GM18517 (cell line): ENCODE measurements around the gene LHX1.

Source experiments
- ATAC-seq: cut with Tn5 transposase; IDR thresholded peaks from one replicate; pipeline ENCODE4 v1.9.1; 2021; ENCODE audit warnings: mild to moderate bottlenecking, moderate library complexity; ENCODE audit not compliant: unreplicated experiment

The LHX1 gene

DNA sequence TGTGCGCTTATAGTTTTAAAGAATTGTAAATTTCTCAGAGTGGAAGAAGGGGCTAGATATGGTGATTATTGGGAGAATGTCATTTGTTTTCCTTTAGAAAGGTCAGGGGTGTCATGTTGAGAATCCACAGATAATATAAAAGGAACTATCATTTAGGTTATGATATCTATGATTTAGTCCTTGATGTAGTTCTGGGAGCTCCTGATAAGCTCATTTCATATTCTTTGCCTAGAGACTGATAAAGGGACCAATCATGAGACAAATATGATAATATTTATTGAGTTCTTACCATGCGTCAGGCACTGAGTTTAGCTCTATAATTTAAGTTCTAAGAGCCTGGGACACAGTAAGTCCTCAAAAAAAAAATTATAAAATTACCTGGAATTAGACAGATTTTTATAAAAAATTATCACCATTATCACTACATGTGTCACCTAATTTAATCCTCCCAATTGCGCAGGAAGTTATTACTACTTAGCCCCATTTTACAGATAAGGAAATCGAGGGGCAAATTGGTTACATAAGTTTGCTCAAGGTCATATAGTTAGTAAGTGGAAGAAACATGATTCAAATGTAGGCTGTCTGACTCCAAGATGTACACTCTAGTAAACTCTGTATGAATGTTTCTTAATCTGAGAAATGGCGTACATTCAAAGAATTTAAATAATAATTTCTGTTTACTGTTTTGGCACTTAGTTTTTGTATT, 14.0 kb downstream of the LHX1 start:
- no peak for ATAC-seq

- no peak for ATAC-seq
Measured at GRCh38 chr17:36971508-36971907, 34.2 kb downstream of the LHX1 start.

- ATAC-seq, result no peak
Measured at GRCh38 chr17:36972186-36972700, 35.0 kb downstream of the LHX1 start.

- ATAC-seq, result no peak
Measured at GRCh38 chr17:36972905-36973304, 35.6 kb downstream of the LHX1 start.

DNA sequence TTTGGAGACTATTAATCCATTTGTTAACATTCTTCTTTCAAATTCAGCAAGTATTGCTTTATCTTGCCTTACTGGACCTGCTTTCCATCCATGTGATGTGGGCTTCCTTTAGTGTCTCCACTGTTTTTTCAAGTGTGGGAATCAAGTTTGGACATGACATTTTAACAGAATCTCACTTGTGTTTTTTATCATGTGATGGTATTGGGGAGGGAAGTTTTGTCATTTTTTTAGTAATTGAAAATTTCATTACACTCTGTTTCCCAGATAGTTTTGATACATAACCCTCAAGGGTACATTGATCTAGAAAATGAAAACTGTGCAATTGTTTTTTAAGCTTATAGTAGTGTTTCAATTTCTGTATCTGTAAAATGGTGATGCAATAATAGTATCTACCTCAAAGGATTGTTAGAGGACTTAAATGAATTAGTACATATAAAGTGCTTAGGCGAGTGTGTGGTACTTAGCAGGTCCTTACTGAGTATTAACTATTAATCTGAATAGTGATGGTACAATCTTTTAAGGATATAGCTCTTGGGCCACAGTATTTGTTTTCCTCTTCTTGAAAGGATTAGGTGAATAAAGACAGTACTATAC, 38.7 kb downstream of the LHX1 start:
- no peak for ATAC-seq

DNA sequence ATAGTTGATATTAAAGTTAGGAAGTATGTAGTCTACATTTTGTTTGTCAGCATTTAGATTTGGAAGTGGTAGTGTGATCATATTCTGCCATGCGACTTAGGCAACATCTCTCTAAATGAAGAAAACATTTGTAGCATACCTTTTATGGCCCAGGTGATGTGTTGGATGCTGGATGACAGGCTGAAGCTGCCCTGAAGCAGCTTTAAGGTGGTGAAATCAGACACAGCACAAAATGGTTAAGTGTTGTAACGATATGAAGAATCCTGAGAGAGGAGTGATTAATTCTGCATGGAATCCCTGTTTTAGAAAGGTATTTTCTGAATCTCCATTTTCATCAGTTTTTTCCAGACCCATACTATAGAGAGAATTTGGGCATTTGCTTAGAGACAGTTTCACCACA, 39.8 kb downstream of the LHX1 start:
- no peak for ATAC-seq

GRCh38 chr17:36977568-36977967, 40.3 kb downstream of the LHX1 start:
- ATAC-seq, result no peak

- no peak for ATAC-seq
Measured at GRCh38 chr17:36978810-36979564, 41.7 kb downstream of the LHX1 start.

- no peak for ATAC-seq
Measured at GRCh38 chr17:36979565-36979941, 42.3 kb downstream of the LHX1 start.

GRCh38 chr17:36980280-36980761, 43.0 kb downstream of the LHX1 start:
- no peak for ATAC-seq

- no peak for ATAC-seq
Measured at GRCh38 chr17:36983618-36984017, 46.3 kb downstream of the LHX1 start.

- ATAC-seq, result no peak
Measured at GRCh38 chr17:36989173-36989572, 51.9 kb downstream of the LHX1 start.

GRCh38 chr17:36992701-36993100, 55.4 kb downstream of the LHX1 start:
- ATAC-seq, result no peak

DNA sequence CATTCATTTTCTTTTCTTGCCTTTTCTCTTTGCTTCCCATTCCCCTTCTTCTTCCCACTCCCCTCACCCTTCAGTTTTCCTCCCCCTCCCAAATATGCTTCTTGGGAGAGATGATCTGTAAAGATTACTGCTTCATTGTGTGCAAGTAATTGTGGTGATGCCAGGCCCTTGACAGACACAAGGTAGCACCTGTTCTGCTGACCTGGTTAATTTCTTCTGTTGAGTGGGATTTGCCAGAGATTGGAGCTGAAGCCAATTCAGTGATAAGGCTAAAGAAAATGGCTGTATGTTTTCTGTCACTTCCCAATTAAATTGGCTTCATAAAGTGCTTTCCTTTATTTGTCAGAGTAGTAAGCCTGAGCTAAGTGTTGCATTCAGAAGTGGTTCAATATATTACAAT, 56.0 kb downstream of the LHX1 start:
- ATAC-seq, result no peak
